ENCODE measurements around the gene DVL1. TPM values are rescaled to one million over a fixed set of nuclear protein-coding genes. Genes with fewer than 3 reads are reported as not detected.

Gene DVL1
- total RNA-seq, 4 donors from 2014 or later: 26.2 to 80.3 (median 39.5) TPM

DNA sequence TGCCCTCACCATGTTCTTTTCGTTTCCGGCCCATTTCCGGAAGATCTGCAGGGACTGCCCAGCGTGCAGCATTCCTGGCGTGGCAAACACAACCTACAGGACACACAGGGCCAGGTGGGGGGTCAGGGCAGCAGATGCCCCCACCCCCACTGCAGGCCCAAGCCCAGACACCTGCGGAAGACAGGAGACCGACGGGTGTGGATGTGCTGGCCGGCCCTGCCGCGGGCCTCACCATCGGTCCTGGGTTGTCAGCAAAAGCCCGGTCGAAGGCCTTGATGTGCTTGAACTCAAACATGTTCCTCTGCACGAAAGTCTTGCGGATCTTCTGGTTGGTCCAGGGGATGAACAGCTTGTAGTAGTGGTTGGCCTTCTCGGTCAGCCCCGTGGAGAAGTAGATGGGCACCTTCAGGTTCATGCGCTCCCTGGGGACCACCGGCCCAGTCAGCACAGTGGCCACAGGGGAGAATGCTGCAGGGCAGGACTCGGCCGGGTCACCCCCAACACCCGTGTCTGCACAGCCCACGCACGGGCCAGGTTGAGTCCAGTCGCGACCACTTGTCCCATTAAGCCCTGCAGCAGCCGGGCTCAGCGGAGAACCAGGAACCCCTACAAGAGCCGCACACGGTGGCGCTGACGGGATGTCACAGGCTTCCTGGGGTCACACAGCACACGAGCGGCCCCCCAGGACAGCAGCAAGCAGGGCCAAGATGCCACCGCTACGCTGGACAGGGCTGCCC, 35.5 kb downstream of the DVL1 start:
- TF ChIP-seq, protein P1, sequence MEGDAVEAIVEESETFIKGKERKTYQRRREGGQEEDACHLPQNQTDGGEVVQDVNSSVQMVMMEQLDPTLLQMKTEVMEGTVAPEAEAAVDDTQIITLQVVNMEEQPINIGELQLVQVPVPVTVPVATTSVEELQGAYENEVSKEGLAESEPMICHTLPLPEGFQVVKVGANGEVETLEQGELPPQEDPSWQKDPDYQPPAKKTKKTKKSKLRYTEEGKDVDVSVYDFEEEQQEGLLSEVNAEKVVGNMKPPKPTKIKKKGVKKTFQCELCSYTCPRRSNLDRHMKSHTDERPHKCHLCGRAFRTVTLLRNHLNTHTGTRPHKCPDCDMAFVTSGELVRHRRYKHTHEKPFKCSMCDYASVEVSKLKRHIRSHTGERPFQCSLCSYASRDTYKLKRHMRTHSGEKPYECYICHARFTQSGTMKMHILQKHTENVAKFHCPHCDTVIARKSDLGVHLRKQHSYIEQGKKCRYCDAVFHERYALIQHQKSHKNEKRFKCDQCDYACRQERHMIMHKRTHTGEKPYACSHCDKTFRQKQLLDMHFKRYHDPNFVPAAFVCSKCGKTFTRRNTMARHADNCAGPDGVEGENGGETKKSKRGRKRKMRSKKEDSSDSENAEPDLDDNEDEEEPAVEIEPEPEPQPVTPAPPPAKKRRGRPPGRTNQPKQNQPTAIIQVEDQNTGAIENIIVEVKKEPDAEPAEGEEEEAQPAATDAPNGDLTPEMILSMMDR (IDR thresholded peaks at IDR 0.05; ENCODE audit: low read depth): no peak

DNA sequence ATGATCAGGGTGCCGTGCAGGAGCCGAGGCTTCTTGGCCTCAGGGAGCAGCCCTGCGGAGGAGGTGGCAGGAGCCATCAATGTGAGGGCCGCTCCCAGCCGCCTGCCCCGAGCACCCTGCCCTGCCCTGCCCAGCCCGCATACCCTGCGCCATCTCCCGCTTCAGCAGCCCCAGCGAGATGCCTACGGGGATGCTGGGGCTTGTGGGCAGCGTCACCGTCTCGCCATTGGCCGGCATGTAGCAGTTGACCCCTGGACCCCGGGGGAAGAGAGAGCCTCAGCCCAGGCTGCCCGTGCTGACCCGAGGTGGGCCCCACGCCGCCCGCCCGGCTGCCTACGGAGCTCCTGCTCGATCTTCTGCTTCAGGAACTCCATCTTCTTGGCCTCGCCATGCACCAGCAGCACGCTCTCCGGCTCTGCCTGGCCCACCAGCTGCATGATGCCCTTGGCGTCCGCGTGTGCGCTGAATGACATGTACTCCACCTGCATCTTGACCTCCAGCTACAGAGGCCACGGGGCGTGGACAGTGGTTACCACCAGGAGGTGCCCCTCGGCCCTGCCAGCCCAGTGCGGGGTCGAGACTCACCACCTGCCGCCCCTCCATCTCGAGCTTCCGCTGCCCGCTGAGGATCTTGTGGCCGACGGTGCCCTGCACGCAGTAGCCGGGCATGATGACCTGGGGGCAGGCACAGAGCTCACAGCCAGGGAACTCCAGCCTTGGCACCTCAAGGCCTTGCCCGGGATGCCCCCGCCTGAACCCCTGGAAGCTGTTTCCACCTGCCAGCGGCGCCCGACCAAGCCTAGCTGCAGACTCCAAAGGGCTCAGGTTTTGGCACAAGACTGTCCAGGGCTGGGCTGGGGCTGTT, 36.5 kb downstream of the DVL1 start:
- TF ChIP-seq, protein P1 (IDR thresholded peaks at IDR 0.05; ENCODE audit: low read depth): no peak

DNA sequence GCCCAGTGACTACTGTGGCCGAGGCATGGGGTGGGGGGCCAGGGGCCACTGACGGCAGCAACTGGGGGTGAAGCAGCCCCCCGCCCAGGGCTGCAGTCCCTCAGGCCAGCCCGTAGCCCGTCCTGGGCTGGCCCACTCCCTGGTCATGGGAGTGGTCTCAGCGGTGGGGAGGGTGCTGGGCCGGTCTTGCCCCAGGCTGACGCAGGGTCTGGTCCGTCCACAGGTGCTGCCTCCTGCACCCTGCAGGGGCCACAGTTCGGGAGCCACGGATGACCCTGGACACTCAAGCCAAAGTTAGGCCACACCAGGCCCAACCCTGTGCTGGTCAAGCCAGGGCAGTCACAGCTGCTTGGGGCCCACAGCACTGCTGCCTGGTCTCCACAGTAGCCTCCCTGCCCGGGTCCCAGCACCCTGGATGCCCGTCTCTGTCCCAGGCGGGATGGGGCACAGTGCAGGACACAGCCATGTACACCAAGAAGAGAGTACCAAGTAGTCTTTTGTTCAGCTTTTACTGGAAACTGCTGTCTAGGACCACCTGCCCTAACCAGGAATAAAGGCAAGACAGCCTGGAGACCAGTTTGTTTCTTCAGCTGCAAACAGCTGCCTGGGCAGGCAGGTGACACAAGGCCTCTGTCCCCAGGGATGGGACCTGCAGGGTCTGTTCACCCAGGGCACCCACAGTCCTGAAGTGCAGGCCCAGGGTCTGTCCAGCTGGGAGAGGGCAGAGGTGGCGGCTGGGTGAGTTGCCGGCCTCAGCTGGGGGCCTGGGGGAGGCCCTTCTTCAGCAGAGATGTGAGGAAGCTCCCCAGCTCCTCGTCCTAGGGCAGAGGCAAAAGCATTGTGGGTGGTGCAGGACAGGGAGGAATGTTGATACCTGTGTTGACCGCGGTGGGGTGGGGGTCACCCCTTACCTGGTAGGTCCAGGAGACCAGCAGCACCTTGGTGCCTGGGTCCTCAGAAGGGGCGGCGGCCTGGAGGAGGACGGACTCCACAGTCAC, 37.8 kb downstream of the DVL1 start:
- TF ChIP-seq, protein P1 (IDR thresholded peaks at IDR 0.05; ENCODE audit: low read depth): no peak

DNA sequence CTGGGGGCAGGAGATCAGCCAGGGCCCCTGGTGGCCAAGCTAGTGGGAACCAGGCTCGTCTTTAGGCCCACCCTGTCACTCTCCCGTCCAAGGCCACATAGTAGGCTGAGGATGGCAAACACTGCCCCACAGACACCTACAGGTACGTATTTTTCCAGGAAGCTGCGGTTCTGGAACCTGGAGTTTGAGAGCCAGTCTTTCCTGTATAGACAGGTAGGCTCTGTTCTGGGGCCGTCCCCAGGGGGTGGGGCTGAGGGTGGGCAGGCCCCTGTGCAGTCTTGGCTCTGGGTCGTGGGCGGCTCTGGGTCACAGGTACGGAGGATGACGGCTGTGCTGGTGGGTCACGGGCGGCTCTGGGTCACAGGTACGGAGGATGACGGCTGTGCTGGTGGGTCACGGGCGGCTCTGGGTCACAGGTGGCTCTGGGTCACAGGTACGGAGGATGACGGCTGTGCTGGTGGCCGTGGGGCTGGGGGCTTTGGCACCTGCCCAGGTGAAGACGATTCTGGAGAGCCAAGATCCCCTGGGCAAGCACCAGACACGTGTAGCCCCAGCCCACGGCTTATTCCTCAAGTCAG, 38.7 kb downstream of the DVL1 start:
- TF ChIP-seq, protein P1 (IDR thresholded peaks at IDR 0.05; ENCODE audit: low read depth): no peak

DNA sequence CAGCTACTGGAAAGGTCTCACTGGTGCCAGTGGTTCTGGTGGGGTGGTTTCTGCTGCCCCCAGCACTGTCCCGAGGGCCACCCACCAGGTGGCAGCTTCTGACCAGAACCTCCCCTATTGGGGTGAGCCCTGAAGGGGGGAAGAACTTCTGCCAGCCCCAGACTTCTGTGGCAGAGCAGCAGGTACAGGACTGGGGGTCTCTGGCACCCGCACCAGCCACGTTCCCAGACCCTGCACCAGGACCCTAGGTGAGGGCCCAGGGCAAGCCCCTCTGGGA, 39.2 kb downstream of the DVL1 start:
- TF ChIP-seq, protein P1 (IDR thresholded peaks at IDR 0.05; ENCODE audit: low read depth): no peak

DNA sequence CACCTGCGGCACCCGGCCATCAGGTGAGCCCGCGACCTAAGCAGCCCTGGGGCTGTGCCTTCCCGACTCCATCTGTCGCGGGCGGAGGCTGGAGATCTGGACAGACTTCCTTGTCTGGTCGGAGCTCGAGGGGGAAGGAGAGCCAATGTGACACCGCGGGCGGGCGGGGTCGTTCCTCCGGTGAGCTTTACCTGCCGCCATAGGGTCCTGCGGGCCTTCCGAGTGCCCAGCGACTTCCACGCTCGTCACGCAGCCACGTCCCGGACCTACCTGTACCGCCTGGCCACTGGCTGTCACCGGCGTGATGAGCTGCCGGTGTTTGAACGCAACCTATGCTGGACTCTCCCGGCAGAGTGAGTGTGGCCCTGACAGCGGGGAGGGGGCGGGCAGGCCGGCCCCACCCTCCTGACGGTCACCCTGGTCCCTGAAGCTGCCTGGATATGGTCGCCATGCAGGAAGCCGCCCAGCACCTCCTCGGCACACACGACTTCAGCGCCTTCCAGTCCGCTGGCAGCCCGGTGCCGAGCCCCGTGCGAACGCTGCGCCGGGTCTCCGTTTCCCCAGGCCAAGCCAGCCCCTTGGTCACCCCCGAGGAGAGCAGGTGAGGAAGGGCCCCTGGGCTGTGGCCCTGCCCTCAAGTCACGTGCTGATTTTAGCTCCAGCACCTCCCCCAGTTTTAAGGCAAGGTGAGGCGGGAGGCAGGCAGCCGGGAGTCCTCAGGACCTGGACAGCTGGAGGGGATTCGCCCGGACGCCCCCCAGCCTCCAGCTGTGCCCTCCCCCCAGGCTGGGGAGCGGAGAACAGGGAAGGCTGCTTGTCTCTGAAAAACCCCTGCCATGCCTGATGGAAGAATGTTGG, 39.7 kb downstream of the DVL1 start:
- TF ChIP-seq, protein P1 (IDR thresholded peaks at IDR 0.05; ENCODE audit: low read depth): no peak
